ENCODE data around the gene CDT1. TPM values are rescaled to one million over a fixed set of nuclear protein-coding genes. Genes with fewer than 3 reads are reported as not detected.

Gene CDT1
- total and polyA plus RNA-seq, 10 of the 15 experiments (the other 5 are each of a cell fraction or from before 2014, with no cell fraction given) = 0.50 to 87.6 (median 8.8) TPM

DNA sequence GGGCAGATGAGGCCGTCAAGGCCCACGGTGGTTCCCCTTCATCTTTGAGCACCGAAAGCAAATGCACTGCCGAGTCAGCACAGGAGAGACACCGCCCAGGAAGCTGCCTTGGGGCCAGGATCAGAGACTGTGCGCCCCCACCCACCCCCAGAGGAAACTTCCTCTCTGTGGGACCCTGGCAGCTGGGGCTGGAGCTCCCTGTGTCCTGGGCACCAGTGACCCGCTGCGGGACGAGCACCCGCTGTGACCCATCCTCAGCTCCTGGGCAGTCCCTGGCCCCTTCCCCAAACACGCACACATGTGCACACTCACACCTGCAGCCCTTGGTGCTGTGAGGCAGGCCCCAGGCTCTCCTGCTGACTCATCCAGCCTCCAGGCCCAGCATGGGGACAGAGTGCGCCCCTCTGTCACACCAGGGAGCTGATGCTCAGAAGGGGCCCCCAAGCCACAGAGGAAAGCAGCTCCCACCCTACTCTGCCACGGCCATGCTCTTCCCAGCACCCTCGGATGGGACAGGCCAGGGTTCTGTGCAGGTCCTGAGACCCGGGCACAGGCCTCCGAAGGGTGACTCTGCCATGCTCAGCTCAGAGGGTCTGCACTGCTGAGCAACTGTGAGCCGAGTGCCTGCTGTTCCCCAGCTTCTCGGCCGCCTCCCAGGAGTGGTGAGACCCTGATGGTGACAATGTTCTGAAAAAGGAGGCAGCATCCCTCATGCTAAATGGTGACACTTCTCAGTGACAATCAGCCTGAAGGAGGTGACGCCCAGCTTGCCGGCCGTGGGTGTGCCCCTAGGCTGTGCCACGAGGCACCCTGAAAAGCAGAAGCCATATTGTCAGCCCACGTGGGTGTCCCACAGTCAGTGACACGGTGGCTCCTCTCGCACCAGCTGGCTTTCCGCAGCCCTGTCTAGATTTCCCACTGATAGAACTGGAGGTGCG, 22.2 kb upstream of the CDT1 start (continued):
- TF ChIP-seq, protein P1, sequence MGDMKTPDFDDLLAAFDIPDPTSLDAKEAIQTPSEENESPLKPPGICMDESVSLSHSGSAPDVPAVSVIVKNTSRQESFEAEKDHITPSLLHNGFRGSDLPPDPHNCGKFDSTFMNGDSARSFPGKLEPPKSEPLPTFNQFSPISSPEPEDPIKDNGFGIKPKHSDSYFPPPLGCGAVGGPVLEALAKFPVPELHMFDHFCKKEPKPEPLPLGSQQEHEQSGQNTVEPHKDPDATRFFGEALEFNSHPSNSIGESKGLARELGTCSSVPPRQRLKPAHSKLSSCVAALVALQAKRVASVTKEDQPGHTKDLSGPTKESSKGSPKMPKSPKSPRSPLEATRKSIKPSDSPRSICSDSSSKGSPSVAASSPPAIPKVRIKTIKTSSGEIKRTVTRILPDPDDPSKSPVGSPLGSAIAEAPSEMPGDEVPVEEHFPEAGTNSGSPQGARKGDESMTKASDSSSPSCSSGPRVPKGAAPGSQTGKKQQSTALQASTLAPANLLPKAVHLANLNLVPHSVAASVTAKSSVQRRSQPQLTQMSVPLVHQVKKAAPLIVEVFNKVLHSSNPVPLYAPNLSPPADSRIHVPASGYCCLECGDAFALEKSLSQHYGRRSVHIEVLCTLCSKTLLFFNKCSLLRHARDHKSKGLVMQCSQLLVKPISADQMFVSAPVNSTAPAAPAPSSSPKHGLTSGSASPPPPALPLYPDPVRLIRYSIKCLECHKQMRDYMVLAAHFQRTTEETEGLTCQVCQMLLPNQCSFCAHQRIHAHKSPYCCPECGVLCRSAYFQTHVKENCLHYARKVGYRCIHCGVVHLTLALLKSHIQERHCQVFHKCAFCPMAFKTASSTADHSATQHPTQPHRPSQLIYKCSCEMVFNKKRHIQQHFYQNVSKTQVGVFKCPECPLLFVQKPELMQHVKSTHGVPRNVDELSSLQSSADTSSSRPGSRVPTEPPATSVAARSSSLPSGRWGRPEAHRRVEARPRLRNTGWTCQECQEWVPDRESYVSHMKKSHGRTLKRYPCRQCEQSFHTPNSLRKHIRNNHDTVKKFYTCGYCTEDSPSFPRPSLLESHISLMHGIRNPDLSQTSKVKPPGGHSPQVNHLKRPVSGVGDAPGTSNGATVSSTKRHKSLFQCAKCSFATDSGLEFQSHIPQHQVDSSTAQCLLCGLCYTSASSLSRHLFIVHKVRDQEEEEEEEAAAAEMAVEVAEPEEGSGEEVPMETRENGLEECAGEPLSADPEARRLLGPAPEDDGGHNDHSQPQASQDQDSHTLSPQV (IDR thresholded peaks at IDR 0.05) = no peak
- TF ChIP-seq NR2C1 (IDR thresholded peaks at IDR 0.05) (no peak), ETV6 (conservative IDR thresholded peaks at IDR 0.05 in 1 of 2, IDR thresholded peaks at IDR 0.05 in 1 of 2; ENCODE audit: borderline replicate concordance in 1 of 2, low read depth in 1 of 2) (peak in 1 of 2 experiments; percentile 72; a peak in 2 of 4 replicates), YY1 (IDR thresholded peaks at IDR 0.05; ENCODE audit: low read depth, low read length) (peak; percentile 77), HDGF (IDR thresholded peaks at IDR 0.05) (no peak), IKZF2 (IDR thresholded peaks at IDR 0.05) (peak in 1 of 2 experiments; percentile 28; a peak in 2 of 4 replicates), NRF1 (conservative IDR thresholded peaks at IDR 0.05; ENCODE audit: low read depth, low read length) (no peak)
- TF ChIP-seq, protein P2, sequence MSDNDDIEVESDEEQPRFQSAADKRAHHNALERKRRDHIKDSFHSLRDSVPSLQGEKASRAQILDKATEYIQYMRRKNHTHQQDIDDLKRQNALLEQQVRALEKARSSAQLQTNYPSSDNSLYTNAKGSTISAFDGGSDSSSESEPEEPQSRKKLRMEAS (IDR thresholded peaks at IDR 0.05; ENCODE audit: low read depth, low read length) = peak; percentile 77
- TF ChIP-seq, protein P3, sequence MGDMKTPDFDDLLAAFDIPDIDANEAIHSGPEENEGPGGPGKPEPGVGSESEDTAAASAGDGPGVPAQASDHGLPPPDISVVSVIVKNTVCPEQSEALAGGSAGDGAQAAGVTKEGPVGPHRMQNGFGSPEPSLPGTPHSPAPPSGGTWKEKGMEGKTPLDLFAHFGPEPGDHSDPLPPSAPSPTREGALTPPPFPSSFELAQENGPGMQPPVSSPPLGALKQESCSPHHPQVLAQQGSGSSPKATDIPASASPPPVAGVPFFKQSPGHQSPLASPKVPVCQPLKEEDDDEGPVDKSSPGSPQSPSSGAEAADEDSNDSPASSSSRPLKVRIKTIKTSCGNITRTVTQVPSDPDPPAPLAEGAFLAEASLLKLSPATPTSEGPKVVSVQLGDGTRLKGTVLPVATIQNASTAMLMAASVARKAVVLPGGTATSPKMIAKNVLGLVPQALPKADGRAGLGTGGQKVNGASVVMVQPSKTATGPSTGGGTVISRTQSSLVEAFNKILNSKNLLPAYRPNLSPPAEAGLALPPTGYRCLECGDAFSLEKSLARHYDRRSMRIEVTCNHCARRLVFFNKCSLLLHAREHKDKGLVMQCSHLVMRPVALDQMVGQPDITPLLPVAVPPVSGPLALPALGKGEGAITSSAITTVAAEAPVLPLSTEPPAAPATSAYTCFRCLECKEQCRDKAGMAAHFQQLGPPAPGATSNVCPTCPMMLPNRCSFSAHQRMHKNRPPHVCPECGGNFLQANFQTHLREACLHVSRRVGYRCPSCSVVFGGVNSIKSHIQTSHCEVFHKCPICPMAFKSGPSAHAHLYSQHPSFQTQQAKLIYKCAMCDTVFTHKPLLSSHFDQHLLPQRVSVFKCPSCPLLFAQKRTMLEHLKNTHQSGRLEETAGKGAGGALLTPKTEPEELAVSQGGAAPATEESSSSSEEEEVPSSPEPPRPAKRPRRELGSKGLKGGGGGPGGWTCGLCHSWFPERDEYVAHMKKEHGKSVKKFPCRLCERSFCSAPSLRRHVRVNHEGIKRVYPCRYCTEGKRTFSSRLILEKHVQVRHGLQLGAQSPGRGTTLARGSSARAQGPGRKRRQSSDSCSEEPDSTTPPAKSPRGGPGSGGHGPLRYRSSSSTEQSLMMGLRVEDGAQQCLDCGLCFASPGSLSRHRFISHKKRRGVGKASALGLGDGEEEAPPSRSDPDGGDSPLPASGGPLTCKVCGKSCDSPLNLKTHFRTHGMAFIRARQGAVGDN (IDR thresholded peaks at IDR 0.05) = no peak
